CD4-positive, alpha-beta T cell (primary cell): ENCODE measurements around the gene PRSS36. TPM values are rescaled to one million over a fixed set of nuclear protein-coding genes. Genes with fewer than 3 reads are reported as not detected.

Source experiments
- ATAC-seq: fragments of 200-7000 bp; cut with Tn5 transposase; one replicate; pipeline ENCODE4 v1.10.0; 2022; ENCODE audit warnings: mild to moderate bottlenecking; ENCODE audit not compliant: poor library complexity
- CTCF ChIA-PET: fragments of 350-600 bp; sonication (Branson Sonifier 250); formaldehyde crosslinking; loops from one replicate; lab custom pipeline; 2021; ENCODE audit warnings: antibody characterized with exemption, inconsistent platforms; lab: Charles Lee
- POLR2A ChIA-PET: fragments of 350-600 bp; sonication (Branson Sonifier 250); formaldehyde crosslinking; loops from one replicate; lab custom pipeline; 2021; ENCODE audit warnings: antibody characterized with exemption, inconsistent platforms; lab: Charles Lee
- DNase-seq, 14 experiments: peaks; one replicate each; pipeline ENCODE4 v3.0.0-alpha.2; 2013 to 2020; ENCODE audit warnings: mixed read lengths in 2 of 14
- H3K27ac ChIP-seq, 2 donors: one replicate each; pipeline versions ENCODE4 v1.5.1 to v1.7.0; 2013; ENCODE audit warnings: low read length in 2 of 2, low read depth in 1 of 2, mild to moderate bottlenecking in 1 of 2
- H3K27me3 ChIP-seq, 2 experiments: 1 replicate in 1 of 2; 2 replicates in 1 of 2; pipeline versions ENCODE4 v1.6.1 to v1.7.0; 2013; ENCODE audit warnings: low read length in 2 of 2, control low read depth in 1 of 2, mild to moderate bottlenecking in 1 of 2, moderate library complexity in 1 of 2; ENCODE audit not compliant: insufficient read depth in 2 of 2, control insufficient read depth in 1 of 2
- H3K36me3 ChIP-seq: one replicate; pipeline ENCODE4 v1.6.1; 2013; ENCODE audit warnings: low read length, control low read depth; ENCODE audit not compliant: insufficient read depth
- H3K4me1 ChIP-seq: one replicate; pipeline ENCODE4 v1.6.1; 2013; ENCODE audit warnings: low read length, control low read depth; ENCODE audit not compliant: insufficient read depth
- H3K4me3 ChIP-seq: one replicate; pipeline ENCODE4 v1.5.1; 2013; ENCODE audit warnings: mild to moderate bottlenecking, low read length, moderate library complexity
- H3K9me3 ChIP-seq, 2 experiments: 1 replicate in 1 of 2; 2 replicates in 1 of 2; pipeline versions ENCODE4 v1.6.1 to v1.7.0; 2013; ENCODE audit warnings: low read length in 2 of 2, mild to moderate bottlenecking in 2 of 2, control low read depth in 1 of 2, moderate library complexity in 1 of 2; ENCODE audit not compliant: control insufficient read depth in 1 of 2, insufficient read depth in 1 of 2
- H3K27ac Mint-ChIP-seq: one replicate; pipeline ENCODE4 v1.8.0; 2020; ENCODE audit warnings: mixed read lengths
- H3K27me3 Mint-ChIP-seq: one replicate; pipeline ENCODE4 v1.8.0; 2021; ENCODE audit warnings: mixed read lengths
- H3K36me3 Mint-ChIP-seq: one replicate; pipeline ENCODE4 v1.8.0; 2021; ENCODE audit warnings: low read depth, mixed read lengths
- H3K4me1 Mint-ChIP-seq: one replicate; pipeline ENCODE4 v1.8.0; 2021; ENCODE audit warnings: low read depth, mixed read lengths
- H3K4me3 Mint-ChIP-seq: one replicate; pipeline ENCODE4 v1.8.0; 2020; ENCODE audit warnings: mild to moderate bottlenecking, mixed read lengths
- H3K9me3 Mint-ChIP-seq: one replicate; pipeline ENCODE4 v1.8.0; 2020; ENCODE audit warnings: mixed read lengths
- intact Hi-C, 2 experiments: fragments of 100-400 bp; cut with DNase I in 1 of 2; cut with micrococcal nuclease in 1 of 2; formaldehyde crosslinking; loops; one replicate each; pipeline versions ENCODE4 v1.15.1 to v1.9.0; 2023 to 2025; cut with DNase I, micrococcal nuclease
- total RNA-seq, 174 experiments: library from RNA in 2 of 174; stranded (reverse) in 2 of 174; gene quantifications; one replicate each; pipeline ENCODE4 v1.2.3 and lab custom pipeline; 2021 to 2026
- TF ChIP-seq, protein P1 (sequence below): fragments of 200-600 bp; IDR thresholded peaks from one replicate; pipeline ENCODE4 v1.8.0; 2022; ENCODE audit warnings: antibody characterized with exemption, mild to moderate bottlenecking

The PRSS36 gene
- total RNA-seq, 2 experiments from 2014 or later: 0.33 to 0.56 TPM

DNA sequence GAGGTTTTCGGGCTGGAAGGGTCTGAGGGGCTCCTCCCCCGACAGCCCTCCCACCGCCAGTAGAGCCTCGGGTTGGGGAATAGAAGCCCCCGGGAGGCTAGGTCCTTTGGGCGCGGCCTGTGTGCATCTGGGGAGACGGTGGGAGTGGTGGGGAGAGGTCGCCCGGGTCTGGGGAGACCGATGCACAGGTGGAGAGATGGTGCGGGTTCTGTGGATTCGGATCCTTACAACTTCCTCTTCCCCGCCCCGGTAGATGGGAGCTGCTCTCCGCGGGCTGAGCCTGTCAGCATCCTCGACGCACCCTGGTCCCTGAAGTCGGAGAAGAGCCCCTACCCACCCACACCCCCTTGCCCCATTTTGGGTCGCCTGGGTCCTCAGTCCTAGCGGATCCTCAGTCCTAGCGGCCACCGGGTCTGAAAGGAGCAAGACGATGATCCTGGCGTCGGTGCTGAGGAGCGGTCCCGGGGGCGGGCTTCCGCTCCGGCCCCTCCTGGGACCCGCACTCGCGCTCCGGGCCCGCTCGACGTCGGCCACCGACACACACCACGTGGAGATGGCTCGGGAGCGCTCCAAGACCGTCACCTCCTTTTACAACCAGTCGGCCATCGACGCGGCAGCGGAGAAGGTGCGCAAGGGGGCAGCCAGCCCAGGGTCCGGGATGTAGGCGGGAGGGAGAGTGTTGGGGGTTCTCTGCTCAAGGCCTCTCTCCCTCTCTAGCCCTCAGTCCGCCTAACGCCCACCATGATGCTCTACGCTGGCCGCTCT is 40.9 kb downstream of the PRSS36 start:
- TF ChIP-seq, protein P1, sequence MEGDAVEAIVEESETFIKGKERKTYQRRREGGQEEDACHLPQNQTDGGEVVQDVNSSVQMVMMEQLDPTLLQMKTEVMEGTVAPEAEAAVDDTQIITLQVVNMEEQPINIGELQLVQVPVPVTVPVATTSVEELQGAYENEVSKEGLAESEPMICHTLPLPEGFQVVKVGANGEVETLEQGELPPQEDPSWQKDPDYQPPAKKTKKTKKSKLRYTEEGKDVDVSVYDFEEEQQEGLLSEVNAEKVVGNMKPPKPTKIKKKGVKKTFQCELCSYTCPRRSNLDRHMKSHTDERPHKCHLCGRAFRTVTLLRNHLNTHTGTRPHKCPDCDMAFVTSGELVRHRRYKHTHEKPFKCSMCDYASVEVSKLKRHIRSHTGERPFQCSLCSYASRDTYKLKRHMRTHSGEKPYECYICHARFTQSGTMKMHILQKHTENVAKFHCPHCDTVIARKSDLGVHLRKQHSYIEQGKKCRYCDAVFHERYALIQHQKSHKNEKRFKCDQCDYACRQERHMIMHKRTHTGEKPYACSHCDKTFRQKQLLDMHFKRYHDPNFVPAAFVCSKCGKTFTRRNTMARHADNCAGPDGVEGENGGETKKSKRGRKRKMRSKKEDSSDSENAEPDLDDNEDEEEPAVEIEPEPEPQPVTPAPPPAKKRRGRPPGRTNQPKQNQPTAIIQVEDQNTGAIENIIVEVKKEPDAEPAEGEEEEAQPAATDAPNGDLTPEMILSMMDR: no peak
- H3K9me3 Mint-ChIP-seq: no peaks in the 10 kb centered on the region
- H3K27ac Mint-ChIP-seq: peak overlapping the region; percentile 74
- peak overlapping the region; percentile 86 for H3K4me3 Mint-ChIP-seq
- Histone ChIP-seq H3K27ac (no peak overlapping the region), H3K9me3 (no peaks in the 10 kb centered on the region), H3K36me3 (peaks cover 18% of the 10 kb centered on the region), H3K4me3 (peak overlapping the region; percentile 59), H3K27me3 (no peaks in the 10 kb centered on the region), H3K4me1 (peaks cover 25% of the 10 kb centered on the region)
- DNase-seq (no peak), ATAC-seq (no peak)
- H3K4me1 Mint-ChIP-seq: peaks cover 13% of the 10 kb centered on the region
- peaks cover 26% of the 10 kb centered on the region for H3K36me3 Mint-ChIP-seq
- intact Hi-C loops: loop anchor here in 1 of 2 experiments (5.0 kb wide), 1 partner anchor 33 kb away; no protein-coding TSS in a partner anchor
- POLR2A ChIA-PET: interaction anchor here (1.1 to 2.3 kb wide), 3 partner anchors 9 to 71 kb away, joined by 3 to 12 read pairs (median 3); partner anchors contain the start of genes FUS, KAT8, ZNF646 and ZNF668
- CTCF ChIA-PET: interaction anchor here (2.4 kb wide), 1 partner anchor 33 kb away, joined by 7 read pairs; no protein-coding TSS in a partner anchor
- H3K27me3 Mint-ChIP-seq: no peaks in the 10 kb centered on the region

DNA sequence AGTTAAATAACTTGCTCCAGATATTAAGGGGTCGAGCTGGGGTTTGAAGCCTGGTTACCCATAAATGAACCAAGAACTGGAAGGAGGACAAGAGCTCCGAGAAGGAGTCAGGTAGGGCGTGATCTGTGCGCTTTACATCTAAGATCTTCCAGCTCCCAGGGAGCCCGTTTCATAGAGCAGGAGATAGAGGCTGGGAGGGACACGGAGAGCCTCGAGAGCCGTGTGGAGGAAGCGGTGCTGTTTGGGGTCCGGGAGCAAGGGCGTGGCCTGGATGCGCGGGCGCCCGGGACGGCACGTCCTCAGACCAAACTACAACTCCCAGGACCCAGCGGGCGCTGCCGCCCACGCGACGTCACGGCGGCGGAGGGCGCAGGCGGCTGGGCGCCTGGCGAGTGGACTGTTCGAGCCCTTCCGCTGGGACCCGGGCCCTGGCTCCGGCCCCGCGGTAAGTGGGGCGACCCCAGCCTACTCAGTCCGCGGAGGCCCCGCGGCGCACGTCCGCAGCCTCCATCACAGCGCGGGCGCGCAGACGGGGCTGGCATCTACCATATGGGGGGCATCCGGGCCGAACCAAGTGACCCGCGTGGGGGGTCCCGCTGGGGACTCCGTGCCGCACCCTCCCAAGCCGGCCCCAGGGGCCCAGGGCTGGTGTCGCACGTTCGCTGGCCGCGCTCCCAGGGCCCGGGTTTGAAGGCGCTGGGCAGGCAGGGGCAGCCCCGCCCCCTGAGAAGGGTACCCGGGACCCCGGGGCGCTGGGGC is 41.7 kb downstream of the PRSS36 start, which contains the start of gene BCKDK:
BCKDK (plus strand) TSS at position 352 of the 759 bp plus-strand sequence. CDS start 838 bp downstream, outside the sequence.
- CTCF ChIA-PET: interaction anchor here (1.0 to 2.4 kb wide), 2 partner anchors 14 to 34 kb away, joined by 4 to 7 read pairs; partner anchors contain the start of gene VKORC1
- DNase-seq: peak; percentile 22 to 76 (median 50)
- peaks cover 13% of the 10 kb centered on the region for H3K4me1 Mint-ChIP-seq
- peak within 1 kb of the TSS; percentile 59 for H3K4me3 ChIP-seq
- H3K4me1 ChIP-seq: peaks cover 25% of the 10 kb centered on the region
- H3K36me3 ChIP-seq: peaks cover 18% of the 10 kb centered on the region
- TF ChIP-seq, protein P1: no peak
- peak within 1 kb of the TSS; percentile 53 for H3K27ac Mint-ChIP-seq
- no peaks in the 10 kb centered on the region for H3K9me3 Mint-ChIP-seq
- H3K27ac ChIP-seq: peak within 1 kb of the TSS in 1 of 2 donors; percentile 60
- H3K27me3 Mint-ChIP-seq: no peaks in the 10 kb centered on the region
- no peaks in the 10 kb centered on the region for H3K9me3 ChIP-seq
- ATAC-seq: peak; percentile 78
- H3K27me3 ChIP-seq: no peaks in the 10 kb centered on the region
- intact Hi-C loops: loop anchor here in 1 of 2 experiments (5.0 kb wide), 1 partner anchor 34 kb away; no protein-coding TSS in a partner anchor
- POLR2A ChIA-PET: interaction anchor here (1.5 to 2.3 kb wide), 2 partner anchors 9 to 72 kb away, joined by 3 to 12 read pairs; partner anchors contain the start of genes FUS and KAT8
- peak within 1 kb of the TSS; percentile 76 for H3K4me3 Mint-ChIP-seq
- peaks cover 26% of the 10 kb centered on the region for H3K36me3 Mint-ChIP-seq

DNA sequence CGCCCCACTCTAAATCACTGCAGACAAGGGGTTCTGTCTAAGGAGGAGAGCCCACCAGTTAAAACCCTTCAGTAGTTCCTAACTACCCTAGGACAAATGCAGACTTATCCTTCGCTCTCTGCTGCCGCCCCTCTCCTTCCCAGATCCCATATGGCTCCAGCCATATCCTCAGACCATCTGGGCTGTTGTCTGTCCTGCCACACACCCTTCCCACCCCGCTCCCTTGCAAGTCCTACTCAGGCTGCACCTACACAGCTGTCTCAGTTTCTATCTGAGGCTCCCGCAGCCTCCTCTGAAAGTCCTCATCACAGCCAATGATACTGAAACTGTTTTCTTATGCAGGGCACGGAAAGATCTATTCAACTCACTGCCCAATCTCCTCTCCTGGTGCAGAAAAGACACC is 42.4 kb downstream of the PRSS36 start:
- POLR2A ChIA-PET: interaction anchor here (1.5 to 2.3 kb wide), 2 partner anchors 10 to 72 kb away, joined by 3 to 12 read pairs; partner anchors contain the start of genes FUS and KAT8
- no peaks in the 10 kb centered on the region for H3K9me3 ChIP-seq
- H3K27ac Mint-ChIP-seq: peak overlapping the region; percentile 53
- peaks cover 25% of the 10 kb centered on the region for H3K4me1 ChIP-seq
- no peaks in the 10 kb centered on the region for H3K9me3 Mint-ChIP-seq
- intact Hi-C loops: loop anchor here in 1 of 2 experiments (5.0 kb wide), 1 partner anchor 35 kb away; no protein-coding TSS in a partner anchor
- TF ChIP-seq, protein P1: no peak
- H3K4me3 Mint-ChIP-seq: peak overlapping the region; percentile 76
- H3K4me3 ChIP-seq: peak overlapping the region; percentile 59
- no peaks in the 10 kb centered on the region for H3K27me3 ChIP-seq
- CTCF ChIA-PET: interaction anchor here (1.0 to 2.4 kb wide), 2 partner anchors 13 to 35 kb away, joined by 4 to 7 read pairs; partner anchors contain the start of gene VKORC1
- H3K27me3 Mint-ChIP-seq: no peaks in the 10 kb centered on the region
- no peak for ATAC-seq
- no peak overlapping the region for H3K27ac ChIP-seq
- H3K4me1 Mint-ChIP-seq: peaks cover 13% of the 10 kb centered on the region
- peaks cover 22% of the 10 kb centered on the region for H3K36me3 Mint-ChIP-seq
- peaks cover 16% of the 10 kb centered on the region for H3K36me3 ChIP-seq
- DNase-seq: no peak
